HuH-7 (cell line): ENCODE data around the gene ADGRD2.

Experiments used
- DNase-seq: peaks from one replicate; pipeline ENCODE4 v3.0.0; 2011; ENCODE audit warnings: low spot score

The ADGRD2 gene

GRCh38 chr9:124457079-124457886 is 7.0 kb downstream of the ADGRD2 start:
- DNase-seq: no peak

GRCh38 chr9:124457887-124458431 is 7.7 kb downstream of the ADGRD2 start:
- DNase-seq: no peak

- DNase-seq: no peak
Observed at GRCh38 chr9:124458441-124458840, 8.2 kb downstream of the ADGRD2 start.

GRCh38 chr9:124462739-124463138 is 12.5 kb downstream of the ADGRD2 start:
- DNase-seq: no peak

- no peak for DNase-seq
Observed at GRCh38 chr9:124465736-124466135, 15.5 kb downstream of the ADGRD2 start.

GRCh38 chr9:124467410-124468060 is 17.3 kb downstream of the ADGRD2 start:
- no peak for DNase-seq

GRCh38 chr9:124468061-124468740 is 17.9 kb downstream of the ADGRD2 start:
- DNase-seq: no peak

GRCh38 chr9:124469011-124469832 is 19.0 kb downstream of the ADGRD2 start:
- DNase-seq: no peak

- DNase-seq: no peak
Observed at GRCh38 chr9:124470306-124470705, 20.1 kb downstream of the ADGRD2 start.

GRCh38 chr9:124470726-124471125 is 20.5 kb downstream of the ADGRD2 start:
- DNase-seq: no peak

- no peak for DNase-seq
Observed at GRCh38 chr9:124471761-124472160, 21.5 kb downstream of the ADGRD2 start.

GRCh38 chr9:124472770-124473169 is 22.5 kb downstream of the ADGRD2 start:
- DNase-seq: no peak

- no peak for DNase-seq
Observed at GRCh38 chr9:124473310-124473709, 23.1 kb downstream of the ADGRD2 start.

GRCh38 chr9:124474151-124474550 is 23.9 kb downstream of the ADGRD2 start:
- no peak for DNase-seq

GRCh38 chr9:124475158-124475867 is 25.1 kb downstream of the ADGRD2 start:
- peak; percentile 72 for DNase-seq

- no peak for DNase-seq
Observed at GRCh38 chr9:124475868-124476690, 25.8 kb downstream of the ADGRD2 start.

GRCh38 chr9:124477211-124477647 is 27.0 kb downstream of the ADGRD2 start:
- DNase-seq: peak; percentile 68

- DNase-seq: peak; percentile 62
Observed at GRCh38 chr9:124477648-124478285, 27.5 kb downstream of the ADGRD2 start.

GRCh38 chr9:124478354-124478753 is 28.1 kb downstream of the ADGRD2 start:
- no peak for DNase-seq

- no peak for DNase-seq
Observed at GRCh38 chr9:124479371-124479770, 29.1 kb downstream of the ADGRD2 start.
